ENCODE data around the gene UROS.

The UROS gene

GRCh38 chr10:125792342-125793300 is 30.4 kb downstream of the UROS start (continued):
- TF ChIP-seq ZNF518A (tag by site-specific recombination; conservative IDR thresholded peaks at IDR 0.05; ENCODE audit: low read depth) = no peak
- no peak for TF ChIP-seq ZNF184 (tag by site-specific recombination; IDR thresholded peaks at IDR 0.05)

- ChIA-PET CTCF (no interaction called here), POLR2A (no interaction called here)
- no peak overlapping the region for H3K27ac ChIP-seq (ENCODE audit: extremely low read depth, low read depth, low read length)
These were observed 34.7 kb downstream of the UROS start for GRCh38 chr10:125788156-125789034.

GRCh38 chr10:125785791-125786190 is 37.3 kb downstream of the UROS start:
- Histone ChIP-seq H3K36me3 (ENCODE audit: control insufficient read depth in 2 of 2, insufficient read depth in 1 of 2, low read length in 2 of 2) (peaks cover 0 to 27% of the 10 kb centered on the region in 2 experiments; a peak in 2 of 3 replicates), H3K4me3 (ENCODE audit: low read depth, low read length) (no peak overlapping the region), H3K27ac (ENCODE audit: extremely low read depth, low read depth, low read length) (no peak overlapping the region), H3K9me3 (ENCODE audit: control insufficient read depth, insufficient read depth, low read depth, low read length) (no peaks in the 10 kb centered on the region), H3K4me1 (ENCODE audit: control insufficient read depth, insufficient read depth, low read length) (no peaks in the 10 kb centered on the region)
- ChIA-PET POLR2A (no interaction called here), CTCF (interaction anchor here (0.6 kb wide), 1 partner anchor 961 kb away, joined by 3 read pairs; no protein-coding TSS in a partner anchor)
- no peak for TF ChIP-seq KLF16 (tag by site-specific recombination; IDR thresholded peaks at IDR 0.05)
- TF ChIP-seq ZNF248 (tag by site-specific recombination; IDR thresholded peaks at IDR 0.05) = no peak
- no peak for TF ChIP-seq KLF10 (tag by site-specific recombination; IDR thresholded peaks at IDR 0.05)

More at GRCh38 chr10:125788156-125789034, 34.7 kb downstream of the UROS start:
- H3K36me3 ChIP-seq (ENCODE audit: control insufficient read depth in 2 of 2, insufficient read depth in 1 of 2, low read length in 2 of 2) = peaks cover 12 to 46% of the 10 kb centered on the region in 2 experiments
- TF ChIP-seq ZNF776 (tag by site-specific recombination; IDR thresholded peaks at IDR 0.05; ENCODE audit: borderline replicate concordance) = no peak
- no peak for TF ChIP-seq ZBTB7A (tag by site-specific recombination; IDR thresholded peaks at IDR 0.05; ENCODE audit: low read depth)
- no peak for TF ChIP-seq ZBTB26 (tag by site-specific recombination; optimal IDR thresholded peaks at IDR 0.05)
- TF ChIP-seq ZNF624 (tag by site-specific recombination; IDR thresholded peaks at IDR 0.05) = no peak
- no peak for TF ChIP-seq ZNF133 (tag by site-specific recombination; IDR thresholded peaks at IDR 0.05)
- TF ChIP-seq YY2 (tag by site-specific recombination; IDR thresholded peaks at IDR 0.05) = no peak
- no peak for TF ChIP-seq ZNF843 (tag by site-specific recombination; IDR thresholded peaks at IDR 0.05)
- TF ChIP-seq YY1 (tag by site-specific recombination; IDR thresholded peaks at IDR 0.05) = no peak
- TF ChIP-seq HOXA7 (CRISPR knock-in tag; IDR thresholded peaks at IDR 0.05; ENCODE audit: borderline replicate concordance) = no peak
- no peak for TF ChIP-seq ZFP3 (tag by site-specific recombination; IDR thresholded peaks at IDR 0.05; ENCODE audit: low read depth)
- TF ChIP-seq KLF16 (tag by site-specific recombination; IDR thresholded peaks at IDR 0.05) = no peak
- TF ChIP-seq FEZF1 (tag by site-specific recombination; IDR thresholded peaks at IDR 0.05) = no peak
- H3K4me1 ChIP-seq (ENCODE audit: control insufficient read depth, insufficient read depth, low read length) = no peaks in the 10 kb centered on the region
- no peak overlapping the region for H3K4me3 ChIP-seq (ENCODE audit: low read depth, low read length)
- no peaks in the 10 kb centered on the region for H3K9me3 ChIP-seq (ENCODE audit: control insufficient read depth, insufficient read depth, low read depth, low read length)
